ENCODE measurements around the gene FAT1.

The FAT1 gene

DNA sequence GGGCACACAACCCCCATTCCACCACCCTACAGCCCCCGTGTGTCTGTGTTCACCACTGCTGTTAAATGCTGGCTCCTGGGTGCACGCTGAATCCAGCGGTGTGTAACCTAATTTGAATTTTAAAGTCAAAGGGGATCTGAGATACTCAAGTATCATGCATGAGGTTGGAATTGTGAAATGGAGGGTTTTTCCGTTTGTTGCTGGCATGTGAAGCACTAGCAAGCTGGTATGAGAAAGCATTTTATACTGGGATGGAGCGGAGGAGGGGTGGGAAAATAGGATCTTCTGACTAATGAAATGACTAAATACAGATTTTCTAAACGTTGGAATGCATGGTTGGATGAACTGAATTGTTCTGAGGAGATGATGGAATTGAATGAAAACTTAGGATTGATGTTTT lies 36.9 kb upstream of the FAT1 start:
- TF ChIP-seq TEAD4 (IDR thresholded peaks at IDR 0.05), result no peak

- TF ChIP-seq FOXM1 (IDR thresholded peaks at IDR 0.05; ENCODE audit: borderline replicate concordance, low read depth) (no peak), RAD21 (IDR thresholded peaks at IDR 0.05; ENCODE audit: low read depth) (no peak)
Observed at GRCh38 chr4:186759990-186760389, 36.3 kb upstream of the FAT1 start.

DNA sequence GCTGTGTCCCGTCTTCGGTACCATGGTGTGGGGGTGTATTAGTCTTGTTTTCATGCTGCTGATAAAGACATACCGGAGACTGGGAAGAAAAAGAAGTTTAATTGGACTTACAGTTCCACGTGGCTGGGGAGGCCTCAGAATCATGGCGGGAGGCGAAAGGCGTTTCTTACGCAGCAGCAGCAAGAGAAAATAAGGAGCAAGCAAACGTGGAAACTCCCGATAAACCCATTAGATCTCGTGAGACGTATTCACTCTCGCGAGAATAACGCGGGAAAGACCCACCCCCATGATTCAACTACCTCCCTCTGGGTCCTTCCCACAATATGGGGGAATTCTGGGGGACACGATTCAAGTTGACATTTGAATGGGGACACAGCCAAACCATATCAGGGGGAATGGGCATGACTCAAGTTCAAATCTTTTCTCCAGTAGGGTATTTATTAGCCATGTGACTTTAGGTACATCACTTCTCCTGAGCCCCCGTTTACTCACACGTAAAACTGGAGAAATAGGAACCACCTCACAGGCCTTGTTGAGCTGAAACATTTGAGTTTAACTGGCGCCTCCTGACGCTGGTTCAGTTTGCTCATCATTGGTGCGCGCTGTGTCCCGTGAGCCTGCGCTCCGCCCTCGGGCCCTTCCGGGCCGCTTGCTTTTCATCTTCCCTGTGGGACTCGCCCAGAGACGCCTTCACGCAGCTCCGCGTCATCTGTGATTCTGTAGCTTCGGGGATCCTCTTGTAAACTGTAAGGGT lies 35.5 kb upstream of the FAT1 start:
- TF ChIP-seq CREB1 (IDR thresholded peaks at IDR 0.05; ENCODE audit: low read depth) (no peak), YY1 (IDR thresholded peaks at IDR 0.05; ENCODE audit: low read depth) (no peak), TCF12 (IDR thresholded peaks at IDR 0.05; ENCODE audit: low read depth) (no peak), NFIC (IDR thresholded peaks at IDR 0.05) (no peak), FOXM1 (IDR thresholded peaks at IDR 0.05; ENCODE audit: borderline replicate concordance, low read depth) (no peak), TEAD4 (IDR thresholded peaks at IDR 0.05) (no peak)
- TF ChIP-seq, protein P1, sequence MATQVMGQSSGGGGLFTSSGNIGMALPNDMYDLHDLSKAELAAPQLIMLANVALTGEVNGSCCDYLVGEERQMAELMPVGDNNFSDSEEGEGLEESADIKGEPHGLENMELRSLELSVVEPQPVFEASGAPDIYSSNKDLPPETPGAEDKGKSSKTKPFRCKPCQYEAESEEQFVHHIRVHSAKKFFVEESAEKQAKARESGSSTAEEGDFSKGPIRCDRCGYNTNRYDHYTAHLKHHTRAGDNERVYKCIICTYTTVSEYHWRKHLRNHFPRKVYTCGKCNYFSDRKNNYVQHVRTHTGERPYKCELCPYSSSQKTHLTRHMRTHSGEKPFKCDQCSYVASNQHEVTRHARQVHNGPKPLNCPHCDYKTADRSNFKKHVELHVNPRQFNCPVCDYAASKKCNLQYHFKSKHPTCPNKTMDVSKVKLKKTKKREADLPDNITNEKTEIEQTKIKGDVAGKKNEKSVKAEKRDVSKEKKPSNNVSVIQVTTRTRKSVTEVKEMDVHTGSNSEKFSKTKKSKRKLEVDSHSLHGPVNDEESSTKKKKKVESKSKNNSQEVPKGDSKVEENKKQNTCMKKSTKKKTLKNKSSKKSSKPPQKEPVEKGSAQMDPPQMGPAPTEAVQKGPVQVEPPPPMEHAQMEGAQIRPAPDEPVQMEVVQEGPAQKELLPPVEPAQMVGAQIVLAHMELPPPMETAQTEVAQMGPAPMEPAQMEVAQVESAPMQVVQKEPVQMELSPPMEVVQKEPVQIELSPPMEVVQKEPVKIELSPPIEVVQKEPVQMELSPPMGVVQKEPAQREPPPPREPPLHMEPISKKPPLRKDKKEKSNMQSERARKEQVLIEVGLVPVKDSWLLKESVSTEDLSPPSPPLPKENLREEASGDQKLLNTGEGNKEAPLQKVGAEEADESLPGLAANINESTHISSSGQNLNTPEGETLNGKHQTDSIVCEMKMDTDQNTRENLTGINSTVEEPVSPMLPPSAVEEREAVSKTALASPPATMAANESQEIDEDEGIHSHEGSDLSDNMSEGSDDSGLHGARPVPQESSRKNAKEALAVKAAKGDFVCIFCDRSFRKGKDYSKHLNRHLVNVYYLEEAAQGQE (IDR thresholded peaks at IDR 0.05; ENCODE audit: low read depth), result no peak

DNA sequence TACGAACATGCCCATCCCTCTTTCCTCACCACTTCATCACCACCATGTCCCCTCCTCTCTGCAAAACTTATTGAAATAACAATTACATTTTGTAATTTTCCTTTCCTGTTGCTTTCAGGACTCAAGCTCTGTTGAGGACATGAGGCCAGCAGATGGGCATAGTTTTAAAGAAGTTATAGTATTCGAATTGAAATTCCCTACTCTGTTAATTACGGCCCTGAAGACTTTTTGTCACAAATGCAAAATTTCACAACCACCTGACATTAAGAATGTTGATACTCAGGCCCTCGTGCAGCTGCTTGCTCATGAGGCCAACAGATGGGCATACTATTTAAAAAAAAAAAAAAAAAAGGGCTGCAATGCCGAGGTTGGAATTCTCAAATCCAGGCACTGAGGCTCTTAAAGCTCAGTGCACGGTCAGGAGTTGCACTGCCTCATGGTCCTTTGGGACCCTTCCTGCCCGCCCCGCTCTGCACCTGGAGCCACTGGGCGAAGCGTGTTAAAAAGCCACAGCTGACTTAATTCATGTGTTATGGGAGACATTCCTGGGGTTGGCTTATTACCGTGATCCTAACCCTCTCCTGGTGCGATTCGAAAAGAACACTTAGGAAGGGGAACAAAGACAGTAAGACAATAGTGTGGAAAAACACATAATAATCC lies 34.2 kb upstream of the FAT1 start:
- TF ChIP-seq EGR1 (IDR thresholded peaks at IDR 0.05) (no peak), FOXM1 (IDR thresholded peaks at IDR 0.05; ENCODE audit: borderline replicate concordance, low read depth) (no peak), YY1 (IDR thresholded peaks at IDR 0.05; ENCODE audit: low read depth) (no peak), TAF1 (IDR thresholded peaks at IDR 0.05; ENCODE audit: low read depth) (no peak), CREB1 (IDR thresholded peaks at IDR 0.05; ENCODE audit: low read depth) (no peak), USF1 (IDR thresholded peaks at IDR 0.05) (no peak), RAD21 (IDR thresholded peaks at IDR 0.05; ENCODE audit: low read depth) (no peak), ZBTB7A (IDR thresholded peaks at IDR 0.05; ENCODE audit: low read depth) (no peak), MAX (IDR thresholded peaks at IDR 0.05) (no peak), NFIC (IDR thresholded peaks at IDR 0.05) (no peak), CEBPB (IDR thresholded peaks at IDR 0.05) (no peak)
- TF ChIP-seq, protein P1 (IDR thresholded peaks at IDR 0.05; ENCODE audit: low read depth), result no peak

- no peak for TF ChIP-seq MAX (IDR thresholded peaks at IDR 0.05)
- TF ChIP-seq CREB1 (IDR thresholded peaks at IDR 0.05; ENCODE audit: low read depth), result no peak
- TF ChIP-seq, protein P1 (IDR thresholded peaks at IDR 0.05; ENCODE audit: low read depth), result no peak
- TF ChIP-seq TEAD4 (IDR thresholded peaks at IDR 0.05), result no peak
- no peak for TF ChIP-seq EP300 (IDR thresholded peaks at IDR 0.05; ENCODE audit: borderline replicate concordance)
- no peak for TF ChIP-seq CEBPB (IDR thresholded peaks at IDR 0.05)
- TF ChIP-seq YY1 (IDR thresholded peaks at IDR 0.05; ENCODE audit: low read depth), result no peak
- no peak for TF ChIP-seq TCF12 (IDR thresholded peaks at IDR 0.05; ENCODE audit: low read depth)
- TF ChIP-seq EGR1 (IDR thresholded peaks at IDR 0.05), result no peak
- no peak for TF ChIP-seq USF1 (IDR thresholded peaks at IDR 0.05)
- TF ChIP-seq ZBTB7A (IDR thresholded peaks at IDR 0.05; ENCODE audit: low read depth), result no peak
- no peak for TF ChIP-seq FOXM1 (IDR thresholded peaks at IDR 0.05; ENCODE audit: borderline replicate concordance, low read depth)
- TF ChIP-seq RAD21 (IDR thresholded peaks at IDR 0.05; ENCODE audit: low read depth), result no peak
- no peak for TF ChIP-seq TAF1 (IDR thresholded peaks at IDR 0.05; ENCODE audit: low read depth)
- TF ChIP-seq NFIC (IDR thresholded peaks at IDR 0.05), result no peak
Observed at GRCh38 chr4:186755550-186756519, 32.2 kb upstream of the FAT1 start.
